ENCODE data around the gene RASGRF2. TPM values are rescaled to one million over a fixed set of nuclear protein-coding genes. Genes with fewer than 3 reads are reported as not detected.

Gene RASGRF2
- total RNA-seq, 1 experiment from 2014 or later: 19.4 TPM

DNA sequence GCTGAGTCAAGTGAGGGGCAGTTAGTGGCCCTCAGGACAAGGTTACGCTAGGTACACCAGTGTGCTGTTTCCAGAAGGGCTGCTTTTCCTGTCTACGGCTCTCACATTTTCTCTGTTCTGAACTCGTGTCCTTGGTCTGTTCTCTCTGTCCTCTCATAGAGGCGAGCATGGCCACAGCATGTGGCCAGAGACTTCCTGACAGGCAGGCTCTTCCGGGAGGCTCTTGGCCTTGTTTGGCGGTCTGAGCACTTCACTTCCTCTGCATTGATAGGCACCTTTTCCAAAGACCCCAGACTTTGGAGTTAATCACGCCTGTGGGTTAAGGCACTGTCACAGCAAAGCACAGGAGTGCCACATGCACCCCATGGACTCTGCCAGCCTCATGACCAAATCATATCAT lies 274.1 kb downstream of the RASGRF2 start:
- H3K9ac ChIP-seq (ENCODE audit: low read length): no peak overlapping the region
- H3K9me2 ChIP-seq (replicated peaks; ENCODE audit: insufficient read depth, low read length): no peaks in the 10 kb centered on the region
- no peak for DNase-seq
- H3K4me3 ChIP-seq (ENCODE audit: low read length): no peak overlapping the region
- H3K27ac ChIP-seq (ENCODE audit: low read length): no peak overlapping the region
- H3K27me3 ChIP-seq (ENCODE audit: low read length): no peaks in the 10 kb centered on the region
- H3K36me3 ChIP-seq (ENCODE audit: insufficient read depth, low read length): no peaks in the 10 kb centered on the region
- no peak overlapping the region for H3K4me2 ChIP-seq (ENCODE audit: low read depth, low read length, poor library complexity, severe bottlenecking)
- H2AFZ ChIP-seq (ENCODE audit: low read length): no peak overlapping the region
- H3K4me1 ChIP-seq (ENCODE audit: low read length): peaks cover 10% of the 10 kb centered on the region; the same call in 1 of the 2 replicates
- no peaks in the 10 kb centered on the region for H3K9me3 ChIP-seq (ENCODE audit: low read length)
- H3K79me2 ChIP-seq (ENCODE audit: low read length): no peaks in the 10 kb centered on the region
- no peaks in the 10 kb centered on the region for H4K20me1 ChIP-seq (ENCODE audit: insufficient read depth, low read depth, low read length)

DNA sequence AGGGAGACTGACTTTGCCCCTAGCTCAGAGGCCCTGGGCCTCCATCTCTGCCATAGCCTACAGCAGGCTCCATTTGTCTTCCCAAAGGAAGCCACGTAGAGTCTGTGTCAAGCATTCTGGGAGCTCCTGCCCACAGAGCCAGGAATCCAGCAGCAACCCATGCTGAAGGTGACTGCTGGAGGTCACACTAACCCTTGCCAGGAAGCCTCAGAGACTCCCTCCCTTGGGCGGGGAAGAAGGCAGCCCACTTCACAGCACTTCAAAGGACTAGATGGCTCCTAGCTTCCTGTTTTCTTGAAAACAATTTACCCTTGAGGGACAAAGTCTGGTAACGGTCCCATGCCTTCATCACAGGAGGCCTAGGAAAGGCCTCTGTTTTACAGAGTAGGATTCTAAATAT lies 274.6 kb downstream of the RASGRF2 start:
- Histone ChIP-seq H3K9me3 (ENCODE audit: low read length) (no peaks in the 10 kb centered on the region), H3K9me2 (replicated peaks; ENCODE audit: insufficient read depth, low read length) (no peaks in the 10 kb centered on the region), H3K9ac (ENCODE audit: low read length) (no peak overlapping the region), H3K4me1 (ENCODE audit: low read length) (peaks cover 6% of the 10 kb centered on the region; the same call in 1 of the 2 replicates), H3K36me3 (ENCODE audit: insufficient read depth, low read length) (no peaks in the 10 kb centered on the region), H2AFZ (ENCODE audit: low read length) (no peak overlapping the region), H3K27me3 (ENCODE audit: low read length) (no peaks in the 10 kb centered on the region), H3K79me2 (ENCODE audit: low read length) (no peaks in the 10 kb centered on the region), H3K27ac (ENCODE audit: low read length) (no peak overlapping the region), H4K20me1 (ENCODE audit: insufficient read depth, low read depth, low read length) (no peaks in the 10 kb centered on the region), H3K4me3 (ENCODE audit: low read length) (no peak overlapping the region), H3K4me2 (ENCODE audit: low read depth, low read length, poor library complexity, severe bottlenecking) (no peak overlapping the region)
- no peak for DNase-seq

- Histone ChIP-seq H3K27ac (ENCODE audit: low read length) (no peak overlapping the region), H4K20me1 (ENCODE audit: insufficient read depth, low read depth, low read length) (no peaks in the 10 kb centered on the region), H3K9ac (ENCODE audit: low read length) (no peak overlapping the region), H3K4me3 (ENCODE audit: low read length) (no peak overlapping the region), H3K9me2 (replicated peaks; ENCODE audit: insufficient read depth, low read length) (no peaks in the 10 kb centered on the region), H3K27me3 (ENCODE audit: low read length) (no peaks in the 10 kb centered on the region), H3K4me1 (ENCODE audit: low read length) (0 out of 2 replicates have a peak, but pooled peaks cover 4% of the 10 kb centered on the region), H3K79me2 (ENCODE audit: low read length) (no peaks in the 10 kb centered on the region), H2AFZ (ENCODE audit: low read length) (no peak overlapping the region), H3K36me3 (ENCODE audit: insufficient read depth, low read length) (no peaks in the 10 kb centered on the region), H3K4me2 (ENCODE audit: low read depth, low read length, poor library complexity, severe bottlenecking) (no peak overlapping the region), H3K9me3 (ENCODE audit: low read length) (no peaks in the 10 kb centered on the region)
- no peak for DNase-seq
These were observed 275.3 kb downstream of the RASGRF2 start for GRCh38 chr5:81235287-81236072.

DNA sequence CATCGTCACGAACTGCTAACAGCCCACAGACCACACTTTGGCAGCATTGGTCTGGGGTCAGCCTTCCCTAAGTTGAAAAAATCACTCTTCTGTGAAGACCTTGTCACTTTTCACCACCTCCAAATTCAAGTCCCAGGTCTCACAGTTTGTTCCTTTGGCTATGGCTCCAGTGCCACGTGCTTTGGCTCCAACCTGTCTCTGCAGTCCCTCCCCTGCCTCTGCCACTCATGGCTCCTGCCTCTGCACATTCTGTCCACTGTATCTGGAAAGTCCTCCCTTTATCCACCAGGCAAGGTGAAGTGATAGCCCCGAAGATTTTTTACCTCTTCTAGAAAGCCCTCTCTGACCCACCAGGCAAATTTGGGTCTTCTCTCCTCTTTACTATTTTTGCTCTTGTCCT lies 278.3 kb downstream of the RASGRF2 start:
- H3K4me1 ChIP-seq (ENCODE audit: low read length): peaks cover 6% of the 10 kb centered on the region
- H3K27me3 ChIP-seq (ENCODE audit: low read length): no peaks in the 10 kb centered on the region
- DNase-seq: no peak
- H3K9ac ChIP-seq (ENCODE audit: low read length): no peak overlapping the region
- H3K9me3 ChIP-seq (ENCODE audit: low read length): no peaks in the 10 kb centered on the region
- no peak overlapping the region for H3K4me2 ChIP-seq (ENCODE audit: low read depth, low read length, poor library complexity, severe bottlenecking)
- no peaks in the 10 kb centered on the region for H3K9me2 ChIP-seq (replicated peaks; ENCODE audit: insufficient read depth, low read length)
- no peaks in the 10 kb centered on the region for H3K79me2 ChIP-seq (ENCODE audit: low read length)
- H2AFZ ChIP-seq (ENCODE audit: low read length): no peak overlapping the region
- H3K36me3 ChIP-seq (ENCODE audit: insufficient read depth, low read length): no peaks in the 10 kb centered on the region
- no peaks in the 10 kb centered on the region for H4K20me1 ChIP-seq (ENCODE audit: insufficient read depth, low read depth, low read length)
- H3K27ac ChIP-seq (ENCODE audit: low read length): no peak overlapping the region
- H3K4me3 ChIP-seq (ENCODE audit: low read length): no peak overlapping the region

DNA sequence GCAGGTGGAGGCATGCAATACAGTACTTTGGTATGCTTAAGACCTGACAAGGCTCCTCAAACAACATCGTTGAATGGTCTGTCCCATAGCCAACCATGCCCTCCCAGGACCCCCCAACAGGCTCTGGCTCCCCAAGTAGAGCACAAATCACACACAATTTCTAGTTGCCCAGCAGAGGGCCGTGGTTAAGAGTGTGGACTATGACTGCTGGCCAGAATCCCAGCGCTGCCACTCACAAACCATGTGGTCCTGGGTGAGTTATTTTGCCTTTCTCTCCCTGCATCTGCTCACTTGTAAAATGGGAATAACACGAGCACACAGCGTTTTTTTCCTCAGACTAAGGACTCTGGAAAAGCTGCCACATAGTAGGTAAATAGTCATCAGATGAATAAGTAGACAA lies 279.4 kb downstream of the RASGRF2 start:
- Histone ChIP-seq H3K4me3 (ENCODE audit: low read length) (no peak overlapping the region), H2AFZ (ENCODE audit: low read length) (no peak overlapping the region), H3K79me2 (ENCODE audit: low read length) (no peaks in the 10 kb centered on the region), H3K9me2 (replicated peaks; ENCODE audit: insufficient read depth, low read length) (no peaks in the 10 kb centered on the region), H4K20me1 (ENCODE audit: insufficient read depth, low read depth, low read length) (no peaks in the 10 kb centered on the region), H3K27me3 (ENCODE audit: low read length) (no peaks in the 10 kb centered on the region), H3K27ac (ENCODE audit: low read length) (no peak overlapping the region), H3K9me3 (ENCODE audit: low read length) (no peaks in the 10 kb centered on the region), H3K36me3 (ENCODE audit: insufficient read depth, low read length) (no peaks in the 10 kb centered on the region), H3K4me1 (ENCODE audit: low read length) (peaks cover 6% of the 10 kb centered on the region), H3K9ac (ENCODE audit: low read length) (no peak overlapping the region), H3K4me2 (ENCODE audit: low read depth, low read length, poor library complexity, severe bottlenecking) (no peak overlapping the region)
- DNase-seq: no peak

DNA sequence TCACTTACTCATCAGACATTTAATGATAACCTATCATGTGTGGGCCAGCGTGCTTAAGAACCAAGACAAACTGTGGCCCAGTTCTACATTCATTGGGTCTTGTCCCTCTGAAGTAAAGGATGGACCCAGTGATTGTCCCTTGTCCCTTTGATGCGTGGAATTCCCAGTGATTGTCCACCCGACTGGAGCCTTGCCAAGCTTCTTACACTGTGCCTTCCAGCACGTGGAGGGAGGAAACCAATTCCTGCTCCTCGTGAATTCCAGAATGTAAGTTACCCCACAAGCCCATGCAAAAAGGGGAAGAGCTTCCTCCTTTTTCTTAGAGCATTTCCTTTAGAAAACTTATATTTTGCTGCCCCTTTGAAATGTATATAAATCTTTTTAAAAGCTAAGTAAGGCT lies 280.8 kb downstream of the RASGRF2 start:
- no peak overlapping the region for H3K9ac ChIP-seq (ENCODE audit: low read length)
- no peaks in the 10 kb centered on the region for H3K9me2 ChIP-seq (replicated peaks; ENCODE audit: insufficient read depth, low read length)
- H3K79me2 ChIP-seq (ENCODE audit: low read length): no peaks in the 10 kb centered on the region
- no peak overlapping the region for H2AFZ ChIP-seq (ENCODE audit: low read length)
- no peak for DNase-seq
- no peak overlapping the region for H3K27ac ChIP-seq (ENCODE audit: low read length)
- H3K4me3 ChIP-seq (ENCODE audit: low read length): no peak overlapping the region
- H3K27me3 ChIP-seq (ENCODE audit: low read length): no peaks in the 10 kb centered on the region
- no peak overlapping the region for H3K4me2 ChIP-seq (ENCODE audit: low read depth, low read length, poor library complexity, severe bottlenecking)
- H4K20me1 ChIP-seq (ENCODE audit: insufficient read depth, low read depth, low read length): no peaks in the 10 kb centered on the region
- H3K9me3 ChIP-seq (ENCODE audit: low read length): no peaks in the 10 kb centered on the region
- peaks cover 10% of the 10 kb centered on the region for H3K4me1 ChIP-seq (ENCODE audit: low read length)
- H3K36me3 ChIP-seq (ENCODE audit: insufficient read depth, low read length): no peaks in the 10 kb centered on the region

DNA sequence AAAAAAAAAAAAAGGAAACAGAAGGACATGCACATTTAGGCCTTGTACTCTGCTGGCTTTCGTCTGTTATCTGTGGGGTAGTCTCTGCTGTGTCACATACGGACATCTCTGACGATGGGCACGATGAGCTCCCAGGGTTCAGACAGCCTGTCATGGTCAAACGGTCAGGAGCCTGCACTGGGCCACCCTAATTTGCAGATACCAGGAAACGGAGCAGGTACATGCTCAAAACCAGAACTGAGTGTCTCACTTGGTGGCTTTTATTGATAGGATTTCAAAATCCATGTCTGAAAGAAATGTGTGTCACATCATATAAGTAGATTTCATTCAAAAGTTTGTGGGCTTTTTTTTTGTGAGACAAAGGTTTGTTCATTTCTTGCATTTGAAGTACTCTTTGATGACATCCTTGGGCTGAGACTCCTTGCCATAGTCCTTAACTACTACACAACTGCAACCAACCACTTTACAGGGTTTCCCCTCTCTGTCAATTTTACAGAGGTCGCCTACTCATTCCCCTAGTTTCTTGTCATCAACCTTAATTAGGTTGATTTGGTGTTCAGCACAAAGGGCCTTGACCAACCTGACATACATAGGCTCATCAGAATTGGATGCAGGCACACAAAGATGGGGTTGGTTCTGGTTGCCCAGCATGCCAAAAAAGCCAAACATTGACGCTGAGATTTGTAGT lies 281.9 kb downstream of the RASGRF2 start:
- Histone ChIP-seq H3K36me3 (ENCODE audit: insufficient read depth, low read length) (no peaks in the 10 kb centered on the region), H3K9ac (ENCODE audit: low read length) (no peak overlapping the region), H3K4me2 (ENCODE audit: low read depth, low read length, poor library complexity, severe bottlenecking) (no peak overlapping the region), H3K4me3 (ENCODE audit: low read length) (no peak overlapping the region), H3K9me3 (ENCODE audit: low read length) (no peaks in the 10 kb centered on the region), H4K20me1 (ENCODE audit: insufficient read depth, low read depth, low read length) (no peaks in the 10 kb centered on the region), H3K27me3 (ENCODE audit: low read length) (no peaks in the 10 kb centered on the region), H3K79me2 (ENCODE audit: low read length) (no peaks in the 10 kb centered on the region), H3K4me1 (ENCODE audit: low read length) (peaks cover 10% of the 10 kb centered on the region), H3K27ac (ENCODE audit: low read length) (no peak overlapping the region), H2AFZ (ENCODE audit: low read length) (no peak overlapping the region), H3K9me2 (replicated peaks; ENCODE audit: insufficient read depth, low read length) (no peaks in the 10 kb centered on the region)
- DNase-seq: no peak

DNA sequence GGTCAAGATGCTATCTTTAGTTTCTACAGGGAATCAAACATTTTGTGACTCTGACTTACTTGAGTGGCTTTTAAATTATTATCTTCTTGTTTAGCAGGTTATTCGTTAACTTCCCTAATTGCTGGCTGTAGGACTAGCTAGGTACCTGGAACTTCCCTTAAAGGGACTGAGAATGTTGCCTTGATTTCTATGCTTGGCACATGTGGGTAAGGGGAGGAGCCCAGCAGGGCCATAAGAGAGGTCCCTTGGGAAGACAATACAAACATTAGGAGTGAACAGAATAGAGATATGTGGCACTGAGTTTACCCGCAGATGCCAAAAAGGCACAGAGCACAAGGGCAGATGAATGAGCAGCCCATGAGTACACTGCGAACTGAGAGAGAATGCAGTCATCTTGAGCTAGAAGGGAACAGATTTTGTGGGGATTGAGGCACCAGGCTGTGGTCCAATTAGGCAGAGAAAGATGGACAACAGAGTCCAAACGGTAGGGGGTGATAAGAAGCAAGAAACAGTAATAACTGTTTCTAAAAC lies 282.8 kb downstream of the RASGRF2 start:
- Histone ChIP-seq H3K4me1 (ENCODE audit: low read length) (peaks cover 10% of the 10 kb centered on the region), H2AFZ (ENCODE audit: low read length) (no peak overlapping the region), H4K20me1 (ENCODE audit: insufficient read depth, low read depth, low read length) (no peaks in the 10 kb centered on the region), H3K9me2 (replicated peaks; ENCODE audit: insufficient read depth, low read length) (no peaks in the 10 kb centered on the region), H3K36me3 (ENCODE audit: insufficient read depth, low read length) (no peaks in the 10 kb centered on the region), H3K9ac (ENCODE audit: low read length) (no peak overlapping the region), H3K4me2 (ENCODE audit: low read depth, low read length, poor library complexity, severe bottlenecking) (no peak overlapping the region), H3K4me3 (ENCODE audit: low read length) (no peak overlapping the region), H3K79me2 (ENCODE audit: low read length) (no peaks in the 10 kb centered on the region), H3K27me3 (ENCODE audit: low read length) (no peaks in the 10 kb centered on the region), H3K27ac (ENCODE audit: low read length) (no peak overlapping the region), H3K9me3 (ENCODE audit: low read length) (no peaks in the 10 kb centered on the region)
- no peak for DNase-seq
